Cortex of kidney (tissue), 1 donor: Measurements from ENCODE around the gene ANKRD44.

Source experiments
- DNase-seq: peaks from one replicate; lab custom pipeline; 2025; lab: John Stamatoyannopoulos, UW

ANKRD44 gene

GRCh38 chr2:197237291-197238042 lies 73.1 kb downstream of the ANKRD44 start:
- DNase-seq, result no peak

- DNase-seq, result no peak
These were observed 73.8 kb downstream of the ANKRD44 start for GRCh38 chr2:197236816-197237215.

GRCh38 chr2:197236159-197236558 lies 74.4 kb downstream of the ANKRD44 start:
- no peak for DNase-seq

- no peak for DNase-seq
These were observed 74.9 kb downstream of the ANKRD44 start for GRCh38 chr2:197235711-197236110.

GRCh38 chr2:197234671-197235191 lies 75.8 kb downstream of the ANKRD44 start:
- DNase-seq, result no peak

- no peak for DNase-seq
These were observed 77.1 kb downstream of the ANKRD44 start for GRCh38 chr2:197233473-197233872.

- DNase-seq, result no peak
These were observed 78.6 kb downstream of the ANKRD44 start for GRCh38 chr2:197232010-197232409.

- DNase-seq, result no peak
These were observed 80.8 kb downstream of the ANKRD44 start for GRCh38 chr2:197229509-197230443.

- DNase-seq, result no peak
These were observed 87.1 kb downstream of the ANKRD44 start for GRCh38 chr2:197223451-197223850.

GRCh38 chr2:197219636-197220035 lies 90.9 kb downstream of the ANKRD44 start:
- DNase-seq, result no peak

- no peak for DNase-seq
These were observed 93.0 kb downstream of the ANKRD44 start for GRCh38 chr2:197217541-197217940.

- DNase-seq, result no peak
These were observed 94.1 kb downstream of the ANKRD44 start for GRCh38 chr2:197216361-197216979.

GRCh38 chr2:197215748-197216360 lies 94.7 kb downstream of the ANKRD44 start:
- no peak for DNase-seq

GRCh38 chr2:197212344-197213262 lies 98.0 kb downstream of the ANKRD44 start:
- no peak for DNase-seq

GRCh38 chr2:197211881-197212342 lies 98.7 kb downstream of the ANKRD44 start:
- DNase-seq, result no peak

- no peak for DNase-seq
These were observed 100.2 kb downstream of the ANKRD44 start for GRCh38 chr2:197210430-197210829.

- DNase-seq, result no peak
These were observed 100.7 kb downstream of the ANKRD44 start for GRCh38 chr2:197209742-197210408.

GRCh38 chr2:197209246-197209645 lies 101.3 kb downstream of the ANKRD44 start:
- no peak for DNase-seq

GRCh38 chr2:197208841-197209240 lies 101.7 kb downstream of the ANKRD44 start:
- no peak for DNase-seq

- no peak for DNase-seq
These were observed 102.6 kb downstream of the ANKRD44 start for GRCh38 chr2:197208024-197208423.
